Lung (tissue), 12 donors: Measurements from ENCODE around the gene TNFSF8. TPM values are rescaled to one million over a fixed set of nuclear protein-coding genes. Genes with fewer than 3 reads are reported as not detected.

Experiments
- ATAC-seq: fragments of 200-7000 bp; cut with Tn5 transposase; one replicate; pipeline ENCODE4 v1.9.1; 2020; ENCODE audit warnings: moderate number of reproducible peaks; ENCODE audit not compliant: insufficient read depth, low FRiP score
- DNase-seq, 3 donors: peaks; one replicate each; pipeline ENCODE4 v3.0.0-alpha.2; 2013 to 2017
- H3K27ac ChIP-seq, 2 donors: one replicate each; pipeline ENCODE4 v1.5.1; 2013; ENCODE audit warnings: mild to moderate bottlenecking in 2 of 2, moderate library complexity in 2 of 2, control low read depth in 1 of 2, inconsistent platforms in 1 of 2, low read depth in 1 of 2, low read length in 1 of 2
- H3K27me3 ChIP-seq, 3 donors: one replicate each; pipeline ENCODE4 v1.5.1; 2013; ENCODE audit warnings: low read length in 2 of 3; ENCODE audit not compliant: control insufficient read depth in 3 of 3, insufficient read depth in 3 of 3
- H3K36me3 ChIP-seq, 4 donors: one replicate each; pipeline ENCODE4 v1.5.1; 2013; ENCODE audit warnings: low read length in 4 of 4, mild to moderate bottlenecking in 1 of 4, moderate library complexity in 1 of 4; ENCODE audit not compliant: control insufficient read depth in 4 of 4, insufficient read depth in 4 of 4
- H3K4me1 ChIP-seq, 5 donors: one replicate each; pipeline ENCODE4 v1.5.1; 2013; ENCODE audit warnings: low read length in 5 of 5, mild to moderate bottlenecking in 2 of 5, moderate library complexity in 1 of 5; ENCODE audit not compliant: control insufficient read depth in 5 of 5, insufficient read depth in 5 of 5
- H3K4me3 ChIP-seq: one replicate; pipeline ENCODE4 v1.5.1; 2013; ENCODE audit warnings: mild to moderate bottlenecking, control low read depth, moderate library complexity
- H3K9ac ChIP-seq, 2 donors: one replicate each; pipeline ENCODE4 v1.5.1; 2013; ENCODE audit warnings: low read length in 2 of 2, control low read depth in 1 of 2; ENCODE audit not compliant: insufficient read depth in 1 of 2
- H3K9me3 ChIP-seq, 4 donors: one replicate each; pipeline ENCODE4 v1.5.1; 2013; ENCODE audit warnings: low read length in 3 of 4, mild to moderate bottlenecking in 1 of 4, moderate library complexity in 1 of 4; ENCODE audit not compliant: control insufficient read depth in 4 of 4, insufficient read depth in 3 of 4
- CTCF ChIP-seq: IDR thresholded peaks from 2 replicates; pipeline ENCODE4 v1.5.1; 2012; ENCODE audit warnings: mild to moderate bottlenecking; ENCODE audit errors: control extremely low read depth, extremely low read depth
- WGBS, 2 donors: extraction: QIAGEN DNeasy Blood & Tissue Kit; methylation state at CpG; one replicate each; pipeline ENCODE4 v1.1.7; 2013; 5-methylcytosine and 5-hydroxymethylcytosine counted together
- polyA plus RNA-seq, 2 donors: library from polyadenylated mRNA; stranded (reverse); fragments of 200-250 nt; gene quantifications; one replicate each; pipeline ENCODE4 v1.2.1, GENCODE V29; 2013
- total RNA-seq, 2 donors: library from RNA; depleted of rRNA in 1 of 2; stranded (reverse); fragments of >200 nt in 1 of 2; gene quantifications; one replicate each; pipeline ENCODE4 v1.2.1, GENCODE V29; 2014 to 2021
- donor health status: control.
- donor health status: control.
- donor health status: Bipolar disorder and iron deficiency.
- donor health status: healthy.
- donor health status: DM: yes; HTN: yes; CAD: no.

TNFSF8 gene
- total and polyA plus RNA-seq, 4 donors, result 0.61 to 8.7 (median 4.8) TPM

GRCh38 chr9:114919611-114920010, 10.8 kb downstream of the TNFSF8 start:
- no peak overlapping the region for H3K4me3 ChIP-seq
- no peak for ATAC-seq
- 84 to 88% methylated on average over 4 of the region's 4 CpGs for WGBS, 2 donors

GRCh38 chr9:114916481-114916880, 13.9 kb downstream of the TNFSF8 start:
- H3K9me3 ChIP-seq, result no peaks in the 10 kb centered on the region
- H3K27ac ChIP-seq, result no peak overlapping the region
- WGBS, 2 donors, result 70 to 86% methylated on average over 7 of the region's 7 CpGs
- no peak overlapping the region for H3K4me3 ChIP-seq
- TF ChIP-seq CTCF, result no peak
- ATAC-seq (no peak), DNase-seq (peak; percentile 44 to 84 (median 81))
- no peaks in the 10 kb centered on the region for H3K36me3 ChIP-seq
- no peaks in the 10 kb centered on the region for H3K27me3 ChIP-seq
- no peak overlapping the region for H3K9ac ChIP-seq
- H3K4me1 ChIP-seq, result peaks cover 0 to 29% (median 5%) of the 10 kb centered on the region in 5 donors

More at GRCh38 chr9:114919611-114920010, 10.8 kb downstream of the TNFSF8 start:
- TF ChIP-seq CTCF, result no peak
- peak in 1 of 3 donors; percentile 53 for DNase-seq
- no peaks in the 10 kb centered on the region for H3K27me3 ChIP-seq
- no peaks in the 10 kb centered on the region for H3K36me3 ChIP-seq
- no peaks in the 10 kb centered on the region for H3K9me3 ChIP-seq
- H3K4me1 ChIP-seq, result peaks cover 0 to 26% (median 5%) of the 10 kb centered on the region in 5 donors
- no peak overlapping the region for H3K27ac ChIP-seq
- H3K9ac ChIP-seq, result no peak overlapping the region

- no peaks in the 10 kb centered on the region for H3K27me3 ChIP-seq
- H3K27ac ChIP-seq, result no peak overlapping the region
- H3K36me3 ChIP-seq, result no peaks in the 10 kb centered on the region
- H3K4me3 ChIP-seq, result no peak overlapping the region
- ATAC-seq, result no peak
- no peak for TF ChIP-seq CTCF
- no peak for DNase-seq
- H3K9ac ChIP-seq, result no peak overlapping the region
- H3K4me1 ChIP-seq, result peaks cover 0 to 27% (median 8%) of the 10 kb centered on the region in 5 donors
- no peaks in the 10 kb centered on the region for H3K9me3 ChIP-seq
- WGBS, 2 donors, result 83 to 94% methylated on average over 1 of the region's 1 CpG
Observed at GRCh38 chr9:114914139-114914538, 16.3 kb downstream of the TNFSF8 start.

- H3K4me3 ChIP-seq, result no peak overlapping the region
- H3K4me1 ChIP-seq, result peaks cover 0 to 32% (median 12%) of the 10 kb centered on the region in 5 donors
- no peaks in the 10 kb centered on the region for H3K9me3 ChIP-seq
- H3K9ac ChIP-seq, result no peak overlapping the region
- H3K36me3 ChIP-seq, result no peaks in the 10 kb centered on the region
- no peaks in the 10 kb centered on the region for H3K27me3 ChIP-seq
- no peak for TF ChIP-seq CTCF
- 82 to 88% methylated on average over 4 of the region's 4 CpGs for WGBS, 2 donors
- ATAC-seq, result no peak
- DNase-seq, result no peak
- H3K27ac ChIP-seq, result no peak overlapping the region
Observed at GRCh38 chr9:114913656-114914055, 16.7 kb downstream of the TNFSF8 start.
